HUES64 (cell line): ENCODE data around the gene PLAU.

Experiments
- H3K27ac ChIP-seq: 2 replicates; pipeline ENCODE4 v1.7.0; 2013; ENCODE audit warnings: low read depth, low read length, inconsistent platforms
- H3K27me3 ChIP-seq: 2 replicates; pipeline ENCODE4 v1.6.1; 2013; ENCODE audit warnings: mild to moderate bottlenecking, low read length; ENCODE audit not compliant: insufficient read depth
- H3K36me3 ChIP-seq: 2 replicates; pipeline ENCODE4 v1.6.1; 2013; ENCODE audit warnings: mild to moderate bottlenecking, low read length; ENCODE audit not compliant: insufficient read depth
- H3K4me1 ChIP-seq: 2 replicates; pipeline ENCODE4 v1.6.1; 2013; ENCODE audit warnings: mild to moderate bottlenecking, low read length, moderate library complexity; ENCODE audit not compliant: insufficient read depth
- H3K4me3 ChIP-seq: 2 replicates; pipeline ENCODE4 v1.5.1; 2013; ENCODE audit warnings: mild to moderate bottlenecking, low read length, moderate library complexity
- H3K9ac ChIP-seq: 2 replicates; pipeline ENCODE4 v1.6.1; 2013; ENCODE audit warnings: mild to moderate bottlenecking, low read depth, low read length
- H3K9me3 ChIP-seq: 2 replicates; pipeline ENCODE4 v1.6.1; 2013; ENCODE audit warnings: low read depth, low read length; ENCODE audit not compliant: insufficient read depth
- WGBS: fragments of 150-250, 120-280 bp; methylation state at CpG from one replicate; pipeline ENCODE4 v1.1.7; 2013; ENCODE audit warnings: missing lambda C conversion rate; 5-methylcytosine and 5-hydroxymethylcytosine counted together

The PLAU gene

DNA sequence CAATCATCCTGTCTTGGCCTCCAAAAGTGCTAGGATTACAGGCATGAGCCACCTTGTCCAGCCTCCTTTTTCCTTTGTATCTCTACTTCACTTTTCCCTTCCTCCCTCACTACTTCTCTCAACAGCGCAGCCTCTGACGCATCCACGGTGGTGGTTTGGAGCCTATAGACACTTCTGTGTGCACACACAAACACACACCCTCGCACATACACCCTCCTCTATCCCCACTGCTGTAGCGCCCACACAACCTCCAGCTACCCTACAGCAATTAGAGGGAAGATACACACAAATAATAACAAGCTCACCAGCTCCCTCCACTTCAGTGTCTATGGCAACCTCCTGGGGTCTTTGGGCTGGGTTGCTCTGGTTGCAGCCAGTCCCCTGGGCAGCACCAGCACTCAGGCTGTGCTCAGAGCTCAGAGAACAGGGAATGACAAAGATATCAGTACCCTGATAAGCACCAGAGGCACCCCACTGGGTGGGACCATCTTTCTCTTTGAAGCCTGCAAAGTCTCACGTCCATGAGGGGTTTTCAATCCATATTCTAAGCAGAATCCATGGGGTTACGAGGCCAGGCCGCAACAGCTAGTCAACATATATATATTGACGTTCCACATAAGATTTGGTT lies 33.3 kb upstream of the PLAU start:
- Histone ChIP-seq H3K9ac (no peak overlapping the region), H3K36me3 (no peaks in the 10 kb centered on the region), H3K27ac (no peak overlapping the region), H3K9me3 (no peaks in the 10 kb centered on the region), H3K27me3 (peaks cover 5% of the 10 kb centered on the region; the same call in 1 of the 2 replicates), H3K4me3 (no peak overlapping the region), H3K4me1 (peaks cover 8% of the 10 kb centered on the region)
- 81% methylated on average over 9 of the region's 9 CpGs for whole genome bisulfite sequencing

DNA sequence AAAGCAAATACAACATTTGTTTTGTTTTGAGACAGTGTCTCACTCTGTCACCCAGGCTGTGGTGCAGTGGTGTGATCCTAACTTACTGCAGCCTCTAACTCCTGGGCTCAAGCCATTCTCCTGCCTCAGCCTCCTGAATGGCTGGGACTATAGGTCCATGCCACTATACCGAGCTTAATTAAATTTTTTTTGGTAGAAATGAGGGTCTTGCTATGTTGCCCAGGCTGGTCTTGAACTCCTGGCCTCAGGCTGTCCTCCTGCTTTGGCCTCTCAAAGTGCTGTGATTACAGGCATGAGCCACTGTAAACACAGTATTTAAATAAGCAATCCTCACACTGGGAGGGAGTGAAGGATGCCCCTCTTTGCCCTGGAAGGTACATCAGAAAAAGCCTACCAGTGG lies 32.6 kb upstream of the PLAU start:
- Histone ChIP-seq H3K9ac (no peak overlapping the region), H3K27me3 (peaks cover 5% of the 10 kb centered on the region; the same call in 1 of the 2 replicates), H3K27ac (no peak overlapping the region), H3K4me1 (peaks cover 8% of the 10 kb centered on the region), H3K9me3 (no peaks in the 10 kb centered on the region), H3K4me3 (no peak overlapping the region), H3K36me3 (no peaks in the 10 kb centered on the region)
- 100% methylated on average over 1 of the region's 1 CpG for WGBS

DNA sequence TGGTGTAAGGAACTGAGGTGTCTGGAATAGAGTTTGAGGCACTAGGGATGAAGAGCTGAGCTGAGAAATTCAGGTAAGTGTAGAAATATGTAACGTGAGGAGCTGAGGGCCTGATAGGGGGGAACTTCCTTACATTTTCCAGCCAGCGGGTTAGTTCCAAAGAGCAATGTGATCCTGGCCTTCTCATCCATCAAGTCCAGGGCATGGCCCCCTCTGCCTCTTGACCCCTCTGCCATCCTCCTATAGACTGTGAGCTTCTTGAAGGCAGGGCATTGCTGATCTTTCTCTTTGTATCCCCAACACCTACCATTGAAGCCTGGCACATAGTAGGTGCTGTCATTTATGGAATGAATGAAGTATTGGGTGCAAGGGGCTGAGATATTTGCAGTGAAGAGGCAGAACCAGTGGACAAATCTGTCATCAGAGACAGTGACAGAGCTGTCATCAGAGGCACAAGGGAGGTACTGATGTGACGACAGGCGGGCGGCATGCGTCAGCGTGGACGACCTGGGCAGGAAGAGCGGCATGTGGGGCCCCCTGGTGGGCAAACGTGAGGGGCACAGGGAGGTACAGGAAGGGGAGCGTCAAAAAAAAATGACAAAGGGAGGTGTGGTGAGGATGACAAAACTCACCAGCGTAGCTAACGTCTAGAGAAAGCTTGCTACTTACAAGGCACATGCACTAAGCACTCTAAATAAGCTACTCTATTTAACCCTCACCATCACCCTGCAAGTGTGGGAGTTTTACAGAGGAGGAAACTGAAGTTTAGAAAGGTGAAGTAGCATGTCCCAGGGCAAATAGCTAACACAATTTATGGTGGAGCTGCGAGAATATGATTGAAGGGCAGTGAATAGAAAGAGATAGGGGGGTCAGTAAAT lies 31.4 kb upstream of the PLAU start:
- Histone ChIP-seq H3K36me3 (no peaks in the 10 kb centered on the region), H3K9me3 (no peaks in the 10 kb centered on the region), H3K4me3 (no peak overlapping the region), H3K27ac (no peak overlapping the region), H3K27me3 (peaks cover 5% of the 10 kb centered on the region; the same call in 1 of the 2 replicates), H3K4me1 (peaks cover 8% of the 10 kb centered on the region), H3K9ac (no peak overlapping the region)
- 24% methylated on average over 12 of the region's 14 CpGs for WGBS

DNA sequence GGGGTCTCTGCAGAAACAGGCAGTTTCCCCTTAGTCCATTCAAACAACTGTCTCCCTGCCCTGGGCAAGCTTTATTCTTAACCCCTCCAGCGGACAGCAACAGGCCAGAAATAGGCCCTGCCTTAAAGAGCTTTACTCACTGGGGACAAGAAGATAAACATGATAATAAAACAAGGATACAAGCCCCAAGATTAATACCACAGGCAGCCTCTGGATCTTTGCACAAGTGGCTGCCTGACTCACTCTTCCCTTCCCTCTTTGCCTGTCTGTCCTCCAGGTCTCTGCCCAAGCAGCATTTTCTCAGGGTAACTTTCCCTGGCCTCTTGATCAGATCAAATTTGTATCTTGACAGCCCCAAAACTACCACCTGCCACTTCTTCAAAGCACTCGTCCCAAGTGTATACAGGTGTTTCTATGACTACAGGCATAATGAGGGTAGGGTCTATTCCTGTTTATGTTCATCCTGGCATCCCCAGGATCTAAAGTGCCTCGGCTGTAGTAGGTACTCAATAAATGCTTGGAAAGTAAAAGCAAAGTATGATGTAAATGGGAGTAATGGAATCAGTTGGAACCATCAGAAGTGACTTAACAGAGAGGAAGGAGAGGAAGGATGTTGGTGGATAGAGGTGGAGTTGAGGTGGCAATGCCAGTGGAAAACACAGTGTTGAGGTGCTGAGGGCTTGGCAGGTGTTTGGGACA lies 29.6 kb upstream of the PLAU start:
- Histone ChIP-seq H3K9ac (no peak overlapping the region), H3K27me3 (no peaks in the 10 kb centered on the region), H3K4me3 (no peak overlapping the region), H3K9me3 (no peaks in the 10 kb centered on the region), H3K4me1 (peaks cover 8% of the 10 kb centered on the region), H3K36me3 (no peaks in the 10 kb centered on the region), H3K27ac (no peak overlapping the region)
- 89% methylated on average over 3 of the region's 3 CpGs for WGBS

DNA sequence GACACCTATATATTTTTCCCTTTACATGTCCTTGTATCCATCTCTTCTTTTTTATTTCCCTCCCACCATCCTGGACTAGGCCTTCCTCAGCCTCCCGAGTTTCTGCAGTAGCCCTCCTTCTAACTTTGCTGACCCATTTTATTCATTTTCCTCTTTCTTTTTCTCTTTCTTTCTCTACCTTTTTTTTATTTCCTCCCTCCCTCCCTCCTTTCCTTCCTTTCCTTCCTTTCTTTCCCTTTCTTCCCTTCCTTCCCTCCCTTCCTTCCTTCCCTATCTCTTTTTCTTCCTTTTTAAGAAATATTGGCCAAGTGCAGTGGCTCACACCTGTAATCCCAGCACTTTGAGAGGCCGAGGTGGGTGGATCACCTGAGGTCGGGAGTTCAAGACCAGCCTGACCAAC lies 26.9 kb upstream of the PLAU start:
- Histone ChIP-seq H3K4me1 (peaks cover 21% of the 10 kb centered on the region), H3K9me3 (no peaks in the 10 kb centered on the region), H3K27ac (no peak overlapping the region), H3K36me3 (no peaks in the 10 kb centered on the region), H3K4me3 (no peak overlapping the region), H3K9ac (no peak overlapping the region), H3K27me3 (no peaks in the 10 kb centered on the region)
- WGBS: 91% methylated on average over 3 of the region's 3 CpGs

DNA sequence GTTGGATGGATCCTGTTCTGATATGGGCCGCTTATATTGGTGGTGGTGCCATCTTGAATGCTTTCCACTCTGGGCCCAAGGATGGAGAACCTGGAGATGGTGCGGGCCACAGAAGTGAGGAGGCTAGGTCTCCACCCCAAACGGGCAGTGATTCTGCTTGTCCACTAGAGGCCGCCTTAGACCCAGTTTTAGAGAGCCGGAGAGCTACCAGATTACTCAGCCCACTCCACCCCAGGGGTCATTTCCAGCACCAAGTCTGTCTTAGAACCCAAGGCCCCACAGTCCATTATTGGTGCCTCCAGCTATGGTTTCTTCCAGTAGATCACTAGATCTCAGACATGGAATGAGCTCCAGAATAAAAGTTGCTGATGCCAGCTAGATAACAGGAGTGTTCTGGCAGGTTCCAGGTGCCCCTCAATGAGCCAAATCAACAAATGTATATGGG lies 24.8 kb upstream of the PLAU start:
- no peaks in the 10 kb centered on the region for H3K27me3 ChIP-seq
- H3K27ac ChIP-seq: no peak overlapping the region
- H3K9ac ChIP-seq: no peak overlapping the region
- no peak overlapping the region for H3K4me3 ChIP-seq
- H3K9me3 ChIP-seq: no peaks in the 10 kb centered on the region
- WGBS: 9% methylated on average over 5 of the region's 5 CpGs
- no peaks in the 10 kb centered on the region for H3K36me3 ChIP-seq
- H3K4me1 ChIP-seq: peaks cover 20% of the 10 kb centered on the region

DNA sequence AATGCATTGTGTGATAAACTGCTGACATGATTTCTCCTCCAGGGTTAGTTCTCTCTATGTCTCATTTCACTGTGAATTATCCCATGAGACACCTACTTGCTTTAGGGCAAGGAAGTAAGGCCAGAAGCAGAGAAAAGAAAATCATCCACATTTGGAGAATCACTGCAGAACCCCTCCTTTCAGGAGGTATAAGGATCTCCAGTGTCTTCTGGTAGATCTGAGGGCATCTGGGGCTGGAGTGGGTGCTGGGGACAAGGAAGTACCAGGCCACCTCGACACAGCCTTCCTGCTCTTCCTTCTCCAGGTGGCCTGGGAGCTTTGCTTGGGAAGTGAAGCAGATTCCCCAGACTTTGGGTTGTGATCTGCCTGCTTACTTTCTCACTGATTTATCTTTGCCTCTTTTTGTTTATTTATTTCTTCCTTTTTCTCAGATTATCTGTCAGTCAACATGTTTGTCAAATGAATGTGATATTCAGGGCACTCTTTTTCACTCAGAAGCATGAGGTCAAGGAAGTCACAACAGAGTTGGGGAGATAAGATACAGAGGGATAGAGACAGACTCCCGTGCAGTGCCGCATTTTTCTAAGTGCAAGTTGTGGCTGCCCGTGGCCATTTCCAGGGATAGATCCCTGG lies 24.2 kb upstream of the PLAU start:
- 66% methylated on average over 4 of the region's 4 CpGs for WGBS
- Histone ChIP-seq H3K4me1 (peaks cover 20% of the 10 kb centered on the region), H3K9me3 (no peaks in the 10 kb centered on the region), H3K4me3 (no peak overlapping the region), H3K27ac (no peak overlapping the region), H3K9ac (no peak overlapping the region), H3K27me3 (no peaks in the 10 kb centered on the region), H3K36me3 (no peaks in the 10 kb centered on the region)

DNA sequence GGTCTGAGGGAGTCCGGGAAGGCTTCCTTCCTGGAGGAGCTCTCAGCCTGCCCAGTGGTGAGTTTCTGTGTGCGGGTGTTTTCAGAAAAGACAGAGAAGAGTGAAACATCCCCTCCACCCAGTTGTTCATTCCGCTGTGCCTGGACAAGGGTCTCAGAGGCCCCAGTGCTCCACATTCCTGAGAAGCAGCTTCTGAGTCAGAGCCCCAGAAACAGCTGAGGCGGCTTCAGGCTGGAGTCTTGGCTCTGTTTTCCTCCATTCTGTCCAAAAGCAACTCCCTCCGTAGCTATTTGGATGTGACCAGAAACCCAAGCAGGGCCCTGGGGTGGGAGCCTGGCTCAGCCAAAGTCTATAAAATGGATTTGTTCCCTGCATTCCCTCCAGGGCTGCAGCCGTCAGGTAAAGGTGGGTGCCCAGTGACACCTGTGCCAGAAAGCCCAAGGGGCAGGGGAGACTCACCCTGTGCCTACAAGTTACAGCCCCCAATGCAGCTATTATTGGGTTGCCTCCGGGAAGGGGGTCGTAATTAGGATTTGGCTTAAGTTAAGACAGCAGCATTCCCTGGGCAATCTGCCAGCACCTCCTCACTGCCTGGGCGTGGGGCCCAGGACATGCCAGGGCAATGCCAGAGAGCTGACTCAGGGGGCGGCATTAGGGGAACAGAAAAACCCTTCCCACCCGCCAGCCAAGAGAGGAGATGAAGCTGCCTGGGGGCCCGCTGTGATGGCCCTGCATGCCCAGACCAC lies 23.5 kb upstream of the PLAU start:
- Histone ChIP-seq H3K4me1 (peaks cover 20% of the 10 kb centered on the region), H3K9ac (no peak overlapping the region), H3K27ac (no peak overlapping the region)

DNA sequence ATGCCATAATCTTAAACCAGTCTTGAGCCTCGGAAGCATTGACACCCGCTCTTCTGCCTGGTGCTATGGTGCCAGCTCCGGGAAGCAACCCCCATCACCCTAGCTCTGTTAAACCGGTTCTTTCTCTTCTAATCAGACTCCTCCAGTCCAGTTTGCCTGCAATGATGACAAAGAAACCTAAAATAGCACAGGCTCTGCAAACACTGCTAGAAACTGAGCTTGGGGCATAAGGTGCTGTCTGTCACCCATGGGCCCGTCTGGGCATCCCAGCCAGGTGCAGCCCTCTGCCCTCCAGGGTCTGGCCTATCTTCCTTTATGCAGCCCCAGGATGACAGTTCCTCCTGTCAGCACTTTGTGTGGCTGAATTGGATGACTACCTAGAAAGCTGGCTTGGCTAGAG lies 22.4 kb upstream of the PLAU start:
- 94% methylated on average over 5 of the region's 5 CpGs for WGBS

More for the DNA sequence above, 23.5 kb upstream of the PLAU start:
- 84% methylated on average over 12 of the region's 12 CpGs for WGBS
- H3K27me3 ChIP-seq: no peaks in the 10 kb centered on the region
- no peaks in the 10 kb centered on the region for H3K36me3 ChIP-seq
- H3K9me3 ChIP-seq: no peaks in the 10 kb centered on the region
- no peak overlapping the region for H3K4me3 ChIP-seq

DNA sequence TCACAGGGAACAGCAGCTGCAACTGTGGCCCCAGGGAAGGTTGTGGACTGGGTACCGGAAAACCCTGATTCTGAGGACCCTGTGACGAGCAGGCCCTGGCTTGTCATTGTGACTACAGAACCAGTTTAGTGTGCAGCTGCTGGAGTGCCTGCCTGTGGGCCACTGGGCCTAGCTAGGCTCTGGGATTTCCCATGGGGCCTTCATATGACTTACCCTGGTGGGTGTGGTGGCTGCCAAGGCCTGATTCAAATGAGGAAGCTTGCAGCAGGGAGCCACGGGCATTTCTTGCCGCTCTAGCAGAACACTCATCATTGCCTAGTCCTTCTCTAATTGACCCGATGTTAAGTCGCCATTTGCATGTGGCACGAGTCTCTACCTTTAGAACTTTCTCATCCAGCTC lies 21.9 kb upstream of the PLAU start:
- Histone ChIP-seq H3K9ac (no peak overlapping the region), H3K27me3 (no peaks in the 10 kb centered on the region), H3K27ac (no peak overlapping the region; the same call in 1 of the 2 replicates)

More for the DNA sequence above, 22.4 kb upstream of the PLAU start:
- no peaks in the 10 kb centered on the region for H3K36me3 ChIP-seq
- H3K9me3 ChIP-seq: no peaks in the 10 kb centered on the region
- H3K27me3 ChIP-seq: no peaks in the 10 kb centered on the region
- no peak overlapping the region; the same call in 1 of the 2 replicates for H3K27ac ChIP-seq
- peaks cover 20% of the 10 kb centered on the region for H3K4me1 ChIP-seq
- H3K4me3 ChIP-seq: no peak overlapping the region
- H3K9ac ChIP-seq: no peak overlapping the region

More for the DNA sequence above, 21.9 kb upstream of the PLAU start:
- WGBS: 45% methylated on average over 7 of the region's 7 CpGs
- Histone ChIP-seq H3K9me3 (no peaks in the 10 kb centered on the region), H3K36me3 (no peaks in the 10 kb centered on the region), H3K4me1 (peaks cover 20% of the 10 kb centered on the region), H3K4me3 (no peak overlapping the region)
